Astrocyte (in vitro differentiated cells and primary cell): Measurements from ENCODE around the gene NSD1. TPM values are rescaled to one million over a fixed set of nuclear protein-coding genes. Genes with fewer than 3 reads are reported as not detected.

Experiments
- DNase-seq: peaks from one replicate; pipeline ENCODE4 v3.0.0-alpha.2; 2010; ENCODE audit warnings: low read depth
- FAIRE-seq: peaks from 2 replicates; lab custom pipeline; 2011; peaks lifted over from hg19 to GRCh38; lab: Jason Lieb, UNC
- H2AFZ ChIP-seq: 2 replicates; pipeline ENCODE4 v1.6.0; 2012; ENCODE audit warnings: low read depth, low read length, inconsistent platforms
- H3K27ac ChIP-seq: 2 replicates; pipeline ENCODE4 v1.5.1; 2011; ENCODE audit warnings: low read depth, low read length, inconsistent platforms
- H3K27me3 ChIP-seq: 2 replicates; pipeline ENCODE4 v1.6.0; 2011; ENCODE audit warnings: low read length, inconsistent platforms; ENCODE audit not compliant: insufficient read depth
- H3K36me3 ChIP-seq: 2 replicates; pipeline ENCODE4 v1.5.1; 2011; ENCODE audit warnings: low read length, inconsistent platforms; ENCODE audit not compliant: insufficient read depth
- H3K4me1 ChIP-seq: 2 replicates; pipeline ENCODE4 v1.5.1; 2011; ENCODE audit warnings: low read length, inconsistent platforms; ENCODE audit not compliant: insufficient read depth
- H3K4me2 ChIP-seq: 2 replicates; pipeline ENCODE4 v1.6.0; 2012; ENCODE audit warnings: low read length, inconsistent platforms
- H3K4me3 ChIP-seq: 2 replicates; pipeline ENCODE4 v1.5.1; 2011; ENCODE audit warnings: low read depth, mild to moderate bottlenecking, low read length, inconsistent platforms; ENCODE audit not compliant: insufficient read depth
- H3K79me2 ChIP-seq: 2 replicates; pipeline ENCODE4 v1.6.0; 2012; ENCODE audit warnings: mild to moderate bottlenecking, low read length, inconsistent platforms; ENCODE audit not compliant: insufficient read depth
- H3K9ac ChIP-seq: 2 replicates; pipeline ENCODE4 v1.6.0; 2012; ENCODE audit warnings: mild to moderate bottlenecking, low read length, inconsistent platforms
- H3K9me3 ChIP-seq: 2 replicates; pipeline ENCODE4 v1.5.1; 2012; ENCODE audit warnings: low read depth, mild to moderate bottlenecking, low read length, inconsistent platforms; ENCODE audit not compliant: insufficient read depth
- H4K20me1 ChIP-seq: 2 replicates; pipeline ENCODE4 v1.6.0; 2012; ENCODE audit warnings: low read length, inconsistent platforms; ENCODE audit not compliant: insufficient read depth
- H3K27ac Mint-ChIP-seq: one replicate; pipeline ENCODE4 v1.8.0; 2021; ENCODE audit warnings: mild to moderate bottlenecking, mixed read lengths; ENCODE audit not compliant: unreplicated experiment
- H3K27me3 Mint-ChIP-seq: one replicate; pipeline ENCODE4 v1.8.0; 2021; ENCODE audit warnings: low read depth, mixed read lengths; ENCODE audit not compliant: unreplicated experiment
- H3K36me3 Mint-ChIP-seq: one replicate; pipeline ENCODE4 v1.8.0; 2021; ENCODE audit warnings: low read depth, mixed read lengths; ENCODE audit not compliant: unreplicated experiment
- H3K4me1 Mint-ChIP-seq: one replicate; pipeline ENCODE4 v1.8.0; 2021; ENCODE audit warnings: low read depth, mixed read lengths; ENCODE audit not compliant: unreplicated experiment
- H3K4me3 Mint-ChIP-seq: one replicate; pipeline ENCODE4 v1.8.0; 2021; ENCODE audit warnings: mild to moderate bottlenecking, moderate library complexity, mixed read lengths; ENCODE audit not compliant: unreplicated experiment
- H3K9me3 Mint-ChIP-seq: one replicate; pipeline ENCODE4 v1.8.0; 2021; ENCODE audit warnings: mild to moderate bottlenecking, mixed read lengths; ENCODE audit not compliant: unreplicated experiment
- EZH2 ChIP-seq: IDR thresholded peaks from 2 replicates; pipeline ENCODE4 v1.6.1; 2012; ENCODE audit warnings: mild to moderate bottlenecking, low read length, inconsistent platforms; ENCODE audit not compliant: insufficient read depth
- total RNA-seq: library from RNA; stranded (reverse); gene quantifications from 2 replicates; pipeline ENCODE4 v1.2.1, GENCODE V29; 2021
- TF ChIP-seq, protein P1 (sequence below): IDR thresholded peaks from 2 replicates; pipeline ENCODE4 v1.5.1; 2011; ENCODE audit warnings: low read depth, mild to moderate bottlenecking, inconsistent platforms, low read length, moderate library complexity; ENCODE audit not compliant: insufficient read depth

The NSD1 gene
- total RNA-seq, 1 donor from 2014 or later: 71.9 TPM

- H2AFZ ChIP-seq: no peak overlapping the region
- no peaks in the 10 kb centered on the region for H3K27me3 ChIP-seq
- H3K4me3 ChIP-seq: no peak overlapping the region
- peaks cover 62% of the 10 kb centered on the region for H4K20me1 ChIP-seq
- H3K4me1 Mint-ChIP-seq: peaks cover 2% of the 10 kb centered on the region
- DNase-seq (no peak), FAIRE-seq (no peak)
- no peak overlapping the region for H3K27ac ChIP-seq
- H3K27ac Mint-ChIP-seq: no peak overlapping the region
- no peak overlapping the region for H3K4me3 Mint-ChIP-seq
- peaks cover 5% of the 10 kb centered on the region for H3K36me3 Mint-ChIP-seq
- H3K9me3 ChIP-seq: no peaks in the 10 kb centered on the region
- no peaks in the 10 kb centered on the region for H3K9me3 Mint-ChIP-seq
- H3K79me2 ChIP-seq: peaks cover 88% of the 10 kb centered on the region
- TF ChIP-seq, protein P1, sequence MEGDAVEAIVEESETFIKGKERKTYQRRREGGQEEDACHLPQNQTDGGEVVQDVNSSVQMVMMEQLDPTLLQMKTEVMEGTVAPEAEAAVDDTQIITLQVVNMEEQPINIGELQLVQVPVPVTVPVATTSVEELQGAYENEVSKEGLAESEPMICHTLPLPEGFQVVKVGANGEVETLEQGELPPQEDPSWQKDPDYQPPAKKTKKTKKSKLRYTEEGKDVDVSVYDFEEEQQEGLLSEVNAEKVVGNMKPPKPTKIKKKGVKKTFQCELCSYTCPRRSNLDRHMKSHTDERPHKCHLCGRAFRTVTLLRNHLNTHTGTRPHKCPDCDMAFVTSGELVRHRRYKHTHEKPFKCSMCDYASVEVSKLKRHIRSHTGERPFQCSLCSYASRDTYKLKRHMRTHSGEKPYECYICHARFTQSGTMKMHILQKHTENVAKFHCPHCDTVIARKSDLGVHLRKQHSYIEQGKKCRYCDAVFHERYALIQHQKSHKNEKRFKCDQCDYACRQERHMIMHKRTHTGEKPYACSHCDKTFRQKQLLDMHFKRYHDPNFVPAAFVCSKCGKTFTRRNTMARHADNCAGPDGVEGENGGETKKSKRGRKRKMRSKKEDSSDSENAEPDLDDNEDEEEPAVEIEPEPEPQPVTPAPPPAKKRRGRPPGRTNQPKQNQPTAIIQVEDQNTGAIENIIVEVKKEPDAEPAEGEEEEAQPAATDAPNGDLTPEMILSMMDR: no peak
- TF ChIP-seq EZH2: no peak
- peaks cover 10% of the 10 kb centered on the region for H3K36me3 ChIP-seq
- no peak overlapping the region for H3K4me2 ChIP-seq
- H3K27me3 Mint-ChIP-seq: no peaks in the 10 kb centered on the region
- H3K4me1 ChIP-seq: no peaks in the 10 kb centered on the region
- H3K9ac ChIP-seq: no peak overlapping the region
Observed at GRCh38 chr5:177183766-177184360, 50.3 kb downstream of the NSD1 start.

DNA sequence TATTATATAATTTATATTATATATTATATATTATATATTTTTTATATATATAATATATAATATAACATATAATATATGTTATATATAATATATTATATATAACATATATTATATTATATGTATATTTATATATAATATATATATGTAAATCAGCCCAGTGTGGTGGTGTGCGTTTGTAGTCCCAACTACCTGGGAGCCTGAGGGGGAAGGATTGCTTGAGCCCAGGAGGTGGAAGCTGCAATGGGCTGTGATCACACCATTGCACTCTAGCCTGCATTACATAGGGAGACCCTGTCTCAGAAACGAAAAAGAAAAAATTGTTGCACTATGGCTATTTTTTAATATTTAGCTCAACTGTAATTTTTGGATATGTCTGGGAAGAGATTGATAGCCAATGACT, 52.4 kb downstream of the NSD1 start:
- FAIRE-seq (no peak), DNase-seq (no peak)
- peaks cover 88% of the 10 kb centered on the region for H3K79me2 ChIP-seq
- H3K27ac Mint-ChIP-seq: no peak overlapping the region
- H3K4me3 ChIP-seq: no peak overlapping the region
- peaks cover 4% of the 10 kb centered on the region for H3K4me1 ChIP-seq
- peaks cover 4% of the 10 kb centered on the region for H3K36me3 Mint-ChIP-seq
- H3K27me3 ChIP-seq: no peaks in the 10 kb centered on the region
- H3K9me3 Mint-ChIP-seq: no peaks in the 10 kb centered on the region
- H3K36me3 ChIP-seq: peaks cover 10% of the 10 kb centered on the region
- no peak overlapping the region for H3K4me3 Mint-ChIP-seq
- H3K27me3 Mint-ChIP-seq: no peaks in the 10 kb centered on the region
- no peak overlapping the region for H3K4me2 ChIP-seq
- no peak overlapping the region for H2AFZ ChIP-seq
- peaks cover 13% of the 10 kb centered on the region for H3K4me1 Mint-ChIP-seq
- H3K9me3 ChIP-seq: no peaks in the 10 kb centered on the region
- no peak for TF ChIP-seq EZH2
- H3K27ac ChIP-seq: no peak overlapping the region
- peaks cover 56% of the 10 kb centered on the region for H4K20me1 ChIP-seq
- no peak overlapping the region for H3K9ac ChIP-seq

GRCh38 chr5:177186645-177187044, 53.1 kb downstream of the NSD1 start:
- TF ChIP-seq, protein P1: no peak
- no peak for TF ChIP-seq EZH2
- no peak for FAIRE-seq
- Mint-ChIP-seq H3K4me1 (peaks cover 13% of the 10 kb centered on the region), H3K4me3 (no peak overlapping the region), H3K27me3 (no peaks in the 10 kb centered on the region), H3K27ac (no peak overlapping the region), H3K36me3 (peaks cover 4% of the 10 kb centered on the region), H3K9me3 (no peaks in the 10 kb centered on the region)
- H3K27me3 ChIP-seq: no peaks in the 10 kb centered on the region
- no peaks in the 10 kb centered on the region for H3K9me3 ChIP-seq
- peaks cover 4% of the 10 kb centered on the region for H3K4me1 ChIP-seq
- no peak overlapping the region for H3K27ac ChIP-seq
- H3K79me2 ChIP-seq: peaks cover 88% of the 10 kb centered on the region
- H3K4me2 ChIP-seq: no peak overlapping the region
- DNase-seq: no peak
- H3K9ac ChIP-seq: no peak overlapping the region
- peaks cover 56% of the 10 kb centered on the region for H4K20me1 ChIP-seq
- no peak overlapping the region for H3K4me3 ChIP-seq
- peaks cover 11% of the 10 kb centered on the region for H3K36me3 ChIP-seq
- H2AFZ ChIP-seq: no peak overlapping the region
